ENCODE results near the gene EN2. TPM values are rescaled to one million over a fixed set of nuclear protein-coding genes. Genes with fewer than 3 reads are reported as not detected.
A peak's percentile ranks its signal among the peaks of the same experiment; 100 is the strongest.

Gene EN2
- total RNA-seq, 1 experiment from 2014 or later = 0.07 TPM

DNA sequence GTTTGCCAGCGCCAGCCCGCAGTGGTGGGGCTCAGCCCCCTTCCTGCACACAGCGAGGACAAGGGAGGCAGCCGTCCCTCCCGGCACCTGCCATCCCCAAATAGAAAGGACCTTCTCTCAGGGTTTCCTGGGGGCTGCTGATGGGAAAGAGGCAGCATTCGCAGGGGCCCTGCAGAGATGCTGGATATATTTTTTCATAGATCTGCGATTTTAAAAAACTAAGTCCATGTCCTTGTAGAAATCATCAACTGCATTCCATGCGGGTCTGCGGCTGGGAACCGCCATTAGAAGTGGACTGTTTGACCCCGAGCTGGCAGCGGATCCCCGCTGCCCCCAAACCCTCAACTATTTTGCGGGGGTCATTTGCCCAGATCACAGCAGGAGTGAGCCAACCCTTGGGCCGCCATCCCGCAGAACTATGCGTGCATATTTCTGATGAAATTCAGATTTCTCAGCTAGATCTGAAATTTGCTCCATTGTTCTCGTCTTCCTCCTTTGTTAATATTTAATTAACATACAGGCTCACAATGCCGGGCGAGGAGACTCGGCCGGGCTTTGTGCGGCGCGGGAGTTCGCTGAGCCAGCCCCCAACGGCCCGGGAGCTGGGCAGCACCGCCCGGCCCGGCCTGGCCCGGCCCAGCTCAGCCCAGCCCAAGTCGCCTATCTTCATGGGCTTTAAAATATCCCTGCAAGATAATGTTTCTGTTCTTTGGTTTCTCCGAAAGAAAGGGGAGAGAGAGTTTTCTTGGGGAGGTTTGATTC is 2.0 kb downstream of the EN2 start:
- Histone ChIP-seq H3K79me1 (ENCODE audit: insufficient read depth, low read depth, low read length, poor library complexity, severe bottlenecking) (no peaks in the 10 kb centered on the region), H3K9me3 (ENCODE audit: control insufficient read depth, low read depth, low read length) (no peaks in the 10 kb centered on the region), H2AK5ac (ENCODE audit: insufficient read length, low read length) (no peak overlapping the region), H3K4me2 (ENCODE audit: insufficient read depth, insufficient read length, low read length) (no peak overlapping the region), H2BK15ac (ENCODE audit: low read depth, low read length) (no peak overlapping the region), H3K56ac (ENCODE audit: insufficient read length, low read depth, low read length) (no peak overlapping the region), H3T11ph (ENCODE audit: low read length) (no peak overlapping the region), H3K23ac (ENCODE audit: insufficient read length, low read depth, low read length) (no peak overlapping the region), H3K27me3 (ENCODE audit: insufficient read depth, low read length) (peaks cover 90% of the 10 kb centered on the region), H4K20me1 (ENCODE audit: control insufficient read depth, insufficient read depth, insufficient read length) (peaks cover 4% of the 10 kb centered on the region), H3K18ac (ENCODE audit: insufficient read length, low read depth, low read length) (no peak overlapping the region), H4K91ac (ENCODE audit: insufficient read length, low read depth, low read length) (no peak overlapping the region), H3K14ac (ENCODE audit: insufficient read depth, low read length) (no peak overlapping the region), H3K4ac (ENCODE audit: low read depth, low read length) (no peak overlapping the region), H2BK120ac (ENCODE audit: low read depth, low read length, poor library complexity, severe bottlenecking) (no peak overlapping the region), H3K9ac (ENCODE audit: extremely low read depth, insufficient read length, low read length) (no peak overlapping the region), H4K8ac (replicated peaks; ENCODE audit: insufficient read length, low read depth, low read length) (no peak overlapping the region), H2AFZ (ENCODE audit: low read length) (no peak overlapping the region), H3K23me2 (ENCODE audit: insufficient read length, low read depth, low read length, poor library complexity, severe bottlenecking) (no peaks in the 10 kb centered on the region), H2BK12ac (ENCODE audit: insufficient read length, low read depth, low read length) (no peak overlapping the region), H2BK20ac (ENCODE audit: low read depth, low read length, poor library complexity, severe bottlenecking) (no peak overlapping the region), H3K79me2 (ENCODE audit: insufficient read depth, low read length) (no peaks in the 10 kb centered on the region), H3K4me1 (ENCODE audit: insufficient read depth, low read length) (no peaks in the 10 kb centered on the region), H2BK5ac (ENCODE audit: insufficient read length, low read length) (no peak overlapping the region), H4K5ac (ENCODE audit: insufficient read length, low read depth, low read length) (no peak overlapping the region), H3K27ac (ENCODE audit: insufficient read length, low read depth, low read length) (no peak overlapping the region)
- H3K27ac Mint-ChIP-seq = no peak overlapping the region
- TF ChIP-seq, protein P1, sequence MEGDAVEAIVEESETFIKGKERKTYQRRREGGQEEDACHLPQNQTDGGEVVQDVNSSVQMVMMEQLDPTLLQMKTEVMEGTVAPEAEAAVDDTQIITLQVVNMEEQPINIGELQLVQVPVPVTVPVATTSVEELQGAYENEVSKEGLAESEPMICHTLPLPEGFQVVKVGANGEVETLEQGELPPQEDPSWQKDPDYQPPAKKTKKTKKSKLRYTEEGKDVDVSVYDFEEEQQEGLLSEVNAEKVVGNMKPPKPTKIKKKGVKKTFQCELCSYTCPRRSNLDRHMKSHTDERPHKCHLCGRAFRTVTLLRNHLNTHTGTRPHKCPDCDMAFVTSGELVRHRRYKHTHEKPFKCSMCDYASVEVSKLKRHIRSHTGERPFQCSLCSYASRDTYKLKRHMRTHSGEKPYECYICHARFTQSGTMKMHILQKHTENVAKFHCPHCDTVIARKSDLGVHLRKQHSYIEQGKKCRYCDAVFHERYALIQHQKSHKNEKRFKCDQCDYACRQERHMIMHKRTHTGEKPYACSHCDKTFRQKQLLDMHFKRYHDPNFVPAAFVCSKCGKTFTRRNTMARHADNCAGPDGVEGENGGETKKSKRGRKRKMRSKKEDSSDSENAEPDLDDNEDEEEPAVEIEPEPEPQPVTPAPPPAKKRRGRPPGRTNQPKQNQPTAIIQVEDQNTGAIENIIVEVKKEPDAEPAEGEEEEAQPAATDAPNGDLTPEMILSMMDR (conservative IDR thresholded peaks at IDR 0.05) = no peak
- H3K9me3 Mint-ChIP-seq = peaks cover 0 to 4% of the 10 kb centered on the region in 2 experiments; a peak in 4 of 5 replicates
- H3K36me3 Mint-ChIP-seq (ENCODE audit: insufficient read depth in 1 of 3, low read depth in 3 of 3) = no peaks in the 10 kb centered on the region; a peak in 1 of 7 replicates
- no CpG with 5 or more reads among the region's 34 CpGs for WGBS (ENCODE audit: extremely low coverage, insufficient read length, low lambda C conversion rate)
- peaks cover 95% of the 10 kb centered on the region for H3K27me3 Mint-ChIP-seq (ENCODE audit: low read depth)
- H3K4me1 Mint-ChIP-seq = peaks cover 4 to 17% of the 10 kb centered on the region in 2 experiments; a peak in 3 of 4 replicates
- peak overlapping the region in 1 of 2 experiments; percentile 66; a peak in 1 of 5 replicates for H3K4me3 Mint-ChIP-seq
- no peak for DNase-seq
